GM18867 (cell line): ENCODE data around the gene IL1RL1.
A peak's percentile ranks its signal among the peaks of the same experiment; 100 is the strongest.

Experiments used
- ATAC-seq: cut with Tn5 transposase; IDR thresholded peaks from one replicate; pipeline ENCODE4 v1.9.1; 2021; ENCODE audit warnings: mild to moderate bottlenecking, moderate library complexity; ENCODE audit not compliant: unreplicated experiment

The IL1RL1 gene

GRCh38 chr2:102366406-102367112 is 55.2 kb downstream of the IL1RL1 start:
- ATAC-seq = peak; percentile 58

GRCh38 chr2:102367331-102367971 is 56.1 kb downstream of the IL1RL1 start:
- ATAC-seq = peak; percentile 68

- ATAC-seq = no peak
These were observed 57.2 kb downstream of the IL1RL1 start for GRCh38 chr2:102368461-102369109.

- ATAC-seq = no peak
These were observed 58.5 kb downstream of the IL1RL1 start for GRCh38 chr2:102369866-102370265.

- no peak for ATAC-seq
These were observed 64.8 kb downstream of the IL1RL1 start for GRCh38 chr2:102376052-102376591.

GRCh38 chr2:102383722-102384121 is 72.4 kb downstream of the IL1RL1 start:
- no peak for ATAC-seq

GRCh38 chr2:102385522-102385921 is 74.2 kb downstream of the IL1RL1 start:
- no peak for ATAC-seq

- ATAC-seq = no peak
These were observed 74.6 kb downstream of the IL1RL1 start for GRCh38 chr2:102386004-102386403.

GRCh38 chr2:102386867-102387541 is 75.6 kb downstream of the IL1RL1 start:
- ATAC-seq = no peak

- ATAC-seq = peak; percentile 38
These were observed 76.6 kb downstream of the IL1RL1 start for GRCh38 chr2:102387763-102388546.

GRCh38 chr2:102391565-102391964 is 80.2 kb downstream of the IL1RL1 start:
- no peak for ATAC-seq

- no peak for ATAC-seq
These were observed 80.7 kb downstream of the IL1RL1 start for GRCh38 chr2:102392096-102392495.

GRCh38 chr2:102392942-102393341 is 81.6 kb downstream of the IL1RL1 start:
- no peak for ATAC-seq

GRCh38 chr2:102396012-102396411 is 84.6 kb downstream of the IL1RL1 start:
- ATAC-seq = no peak

- no peak for ATAC-seq
These were observed 85.8 kb downstream of the IL1RL1 start for GRCh38 chr2:102397209-102397608.

GRCh38 chr2:102399499-102400141 is 88.3 kb downstream of the IL1RL1 start:
- no peak for ATAC-seq

GRCh38 chr2:102401456-102401855 is 90.1 kb downstream of the IL1RL1 start:
- no peak for ATAC-seq
